PFSK-1 (cell line): Measurements from ENCODE around the gene CASR.

Experiments
- FOXP2 ChIP-seq: optimal IDR thresholded peaks from 2 replicates; pipeline ENCODE3; 2011; ENCODE audit warnings: borderline replicate concordance, control low read depth, inconsistent platforms; ENCODE audit not compliant: insufficient read depth; ENCODE audit errors: extremely low read length, extremely low read depth
- POLR2AphosphoS5 ChIP-seq: IDR thresholded peaks from 2 replicates; pipeline ENCODE4 v1.6.1; 2012; ENCODE audit warnings: low read depth, mild to moderate bottlenecking, control low read depth, low read length, moderate library complexity
- SIN3A ChIP-seq: IDR thresholded peaks from 2 replicates; pipeline ENCODE4 v1.6.1; 2012; ENCODE audit warnings: mild to moderate bottlenecking, low read length, moderate library complexity, borderline replicate concordance; ENCODE audit not compliant: insufficient read depth
- TAF1 ChIP-seq: IDR thresholded peaks from 2 replicates; pipeline ENCODE4 v1.6.1; 2012; ENCODE audit warnings: low read length, control low read depth, borderline replicate concordance; ENCODE audit not compliant: insufficient read depth
- TF ChIP-seq, protein P1 (sequence below), 2 experiments: IDR thresholded peaks; 2 replicates each; pipeline versions ENCODE4 v1.6.1 to v1.8.0; 2011 to 2012; ENCODE audit warnings: low read depth in 2 of 2, low read length in 2 of 2, control low read depth in 1 of 2, inconsistent platforms in 1 of 2, mild to moderate bottlenecking in 1 of 2, moderate library complexity in 1 of 2; ENCODE audit not compliant: insufficient read depth in 1 of 2

DNA sequence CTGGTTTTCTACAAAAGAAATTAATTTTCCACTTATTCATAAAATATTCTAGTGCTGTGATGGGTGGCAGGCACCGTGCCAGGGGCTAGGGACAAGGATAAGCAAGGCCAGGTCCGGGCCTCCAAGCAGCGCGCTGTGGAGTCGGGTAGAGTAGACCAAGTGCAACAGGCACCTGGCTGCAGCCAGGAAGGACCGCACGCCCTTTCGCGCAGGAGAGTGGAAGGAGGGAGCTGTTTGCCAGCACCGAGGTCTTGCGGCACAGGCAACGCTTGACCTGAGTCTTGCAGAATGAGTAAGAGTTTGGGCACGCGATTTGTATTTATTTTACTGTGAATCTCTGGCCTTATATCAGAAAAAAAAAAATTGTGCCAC, at the start of gene CASR:
- TF ChIP-seq TAF1, result no peak
- no peak for TF ChIP-seq POLR2AphosphoS5
- TF ChIP-seq FOXP2, result no peak
- TF ChIP-seq SIN3A, result no peak
- TF ChIP-seq, protein P1, sequence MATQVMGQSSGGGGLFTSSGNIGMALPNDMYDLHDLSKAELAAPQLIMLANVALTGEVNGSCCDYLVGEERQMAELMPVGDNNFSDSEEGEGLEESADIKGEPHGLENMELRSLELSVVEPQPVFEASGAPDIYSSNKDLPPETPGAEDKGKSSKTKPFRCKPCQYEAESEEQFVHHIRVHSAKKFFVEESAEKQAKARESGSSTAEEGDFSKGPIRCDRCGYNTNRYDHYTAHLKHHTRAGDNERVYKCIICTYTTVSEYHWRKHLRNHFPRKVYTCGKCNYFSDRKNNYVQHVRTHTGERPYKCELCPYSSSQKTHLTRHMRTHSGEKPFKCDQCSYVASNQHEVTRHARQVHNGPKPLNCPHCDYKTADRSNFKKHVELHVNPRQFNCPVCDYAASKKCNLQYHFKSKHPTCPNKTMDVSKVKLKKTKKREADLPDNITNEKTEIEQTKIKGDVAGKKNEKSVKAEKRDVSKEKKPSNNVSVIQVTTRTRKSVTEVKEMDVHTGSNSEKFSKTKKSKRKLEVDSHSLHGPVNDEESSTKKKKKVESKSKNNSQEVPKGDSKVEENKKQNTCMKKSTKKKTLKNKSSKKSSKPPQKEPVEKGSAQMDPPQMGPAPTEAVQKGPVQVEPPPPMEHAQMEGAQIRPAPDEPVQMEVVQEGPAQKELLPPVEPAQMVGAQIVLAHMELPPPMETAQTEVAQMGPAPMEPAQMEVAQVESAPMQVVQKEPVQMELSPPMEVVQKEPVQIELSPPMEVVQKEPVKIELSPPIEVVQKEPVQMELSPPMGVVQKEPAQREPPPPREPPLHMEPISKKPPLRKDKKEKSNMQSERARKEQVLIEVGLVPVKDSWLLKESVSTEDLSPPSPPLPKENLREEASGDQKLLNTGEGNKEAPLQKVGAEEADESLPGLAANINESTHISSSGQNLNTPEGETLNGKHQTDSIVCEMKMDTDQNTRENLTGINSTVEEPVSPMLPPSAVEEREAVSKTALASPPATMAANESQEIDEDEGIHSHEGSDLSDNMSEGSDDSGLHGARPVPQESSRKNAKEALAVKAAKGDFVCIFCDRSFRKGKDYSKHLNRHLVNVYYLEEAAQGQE (IDR thresholded peaks at IDR 0.05; ENCODE audit: insufficient read depth in 1 of 2, low read depth in 2 of 2, low read length in 2 of 2), result no peak
